Mesenchymal stem cell (in vitro differentiated cells and primary cell): ENCODE results near the gene CCDC97.

Experiments
- DNase-seq: peaks from one replicate; pipeline ENCODE4 v3.0.0-alpha.2; 2013
- H2AFZ ChIP-seq: one replicate; pipeline ENCODE4 v1.6.1; 2013; ENCODE audit warnings: low read depth, mild to moderate bottlenecking, control low read depth, inconsistent platforms, low read length, moderate library complexity
- H2AK5ac ChIP-seq: 2 replicates; pipeline ENCODE4 v1.6.1; 2013; ENCODE audit warnings: low read length, moderate library complexity, mild to moderate bottlenecking, inconsistent platforms; ENCODE audit not compliant: severe bottlenecking
- H2BK120ac ChIP-seq: one replicate; pipeline ENCODE4 v1.6.1; 2013; ENCODE audit warnings: low read depth, mild to moderate bottlenecking, inconsistent platforms, low read length, moderate library complexity
- H2BK12ac ChIP-seq, 2 experiments: one replicate each; pipeline ENCODE4 v1.6.1; 2013; ENCODE audit warnings: inconsistent platforms in 2 of 2, low read length in 2 of 2, mild to moderate bottlenecking in 2 of 2, moderate library complexity in 2 of 2, control low read depth in 1 of 2
- H2BK15ac ChIP-seq: one replicate; pipeline ENCODE4 v1.6.1; 2013; ENCODE audit warnings: mild to moderate bottlenecking, low read depth, inconsistent platforms; ENCODE audit not compliant: poor library complexity, severe bottlenecking
- H2BK5ac ChIP-seq: 2 replicates; pipeline ENCODE4 v1.6.1; 2013; ENCODE audit warnings: low read depth, mild to moderate bottlenecking, low read length, control low read depth, inconsistent platforms; ENCODE audit not compliant: poor library complexity, severe bottlenecking
- H3K14ac ChIP-seq, 2 experiments: one replicate each; pipeline ENCODE4 v1.6.1; 2013; ENCODE audit warnings: inconsistent platforms in 2 of 2, low read length in 2 of 2, control low read depth in 1 of 2, mild to moderate bottlenecking in 1 of 2, moderate library complexity in 1 of 2
- H3K18ac ChIP-seq, 2 experiments: one replicate each; pipeline ENCODE4 v1.6.1; 2013; ENCODE audit warnings: inconsistent platforms in 2 of 2, low read length in 2 of 2, control low read depth in 1 of 2, low read depth in 1 of 2, mild to moderate bottlenecking in 1 of 2
- H3K23ac ChIP-seq, 2 experiments: one replicate each; pipeline ENCODE4 v1.6.1; 2013; ENCODE audit warnings: inconsistent platforms in 2 of 2, low read length in 2 of 2, mild to moderate bottlenecking in 2 of 2, moderate library complexity in 2 of 2, control low read depth in 1 of 2
- H3K27ac ChIP-seq: 2 replicates; pipeline ENCODE4 v1.5.1; 2013; ENCODE audit warnings: mild to moderate bottlenecking, moderate library complexity, low read length, control low read depth, inconsistent platforms; ENCODE audit not compliant: poor library complexity, severe bottlenecking
- H3K27me3 ChIP-seq, 2 experiments: 2 replicates each; pipeline versions ENCODE4 v1.6.1 to v1.7.0; 2013; ENCODE audit warnings: low read length in 2 of 2, mild to moderate bottlenecking in 2 of 2, moderate library complexity in 2 of 2, control low read depth in 1 of 2, inconsistent platforms in 1 of 2; ENCODE audit not compliant: control insufficient read depth in 1 of 2, insufficient read depth in 1 of 2
- H3K36me3 ChIP-seq, 2 experiments: 2 replicates each; pipeline versions ENCODE4 v1.6.1 to v1.7.0; 2013; ENCODE audit warnings: low read length in 2 of 2, control low read depth in 1 of 2, inconsistent platforms in 1 of 2, low read depth in 1 of 2, mild to moderate bottlenecking in 1 of 2; ENCODE audit not compliant: insufficient read depth in 2 of 2, control insufficient read depth in 1 of 2
- H3K4ac ChIP-seq, 2 experiments: one replicate each; pipeline ENCODE4 v1.6.1; 2013; ENCODE audit warnings: inconsistent platforms in 2 of 2, low read length in 2 of 2, mild to moderate bottlenecking in 2 of 2, moderate library complexity in 2 of 2, control low read depth in 1 of 2, low read depth in 1 of 2
- H3K4me1 ChIP-seq: 2 replicates; pipeline ENCODE4 v1.6.1; 2013; ENCODE audit warnings: low read depth, low read length, control low read depth; ENCODE audit not compliant: control insufficient read depth, insufficient read depth
- H3K4me2 ChIP-seq: 2 replicates; pipeline ENCODE4 v1.6.1; 2013; ENCODE audit warnings: low read length, mild to moderate bottlenecking, inconsistent platforms; ENCODE audit not compliant: poor library complexity, severe bottlenecking
- H3K4me3 ChIP-seq, 2 experiments: 2 replicates each; pipeline versions ENCODE4 v1.5.1 to v1.7.0; 2013; ENCODE audit warnings: low read length in 2 of 2, mild to moderate bottlenecking in 2 of 2, control low read depth in 1 of 2, low read depth in 1 of 2; ENCODE audit not compliant: insufficient read depth in 1 of 2
- H3K79me1 ChIP-seq: replicated peaks from 2 replicates; pipeline ENCODE4 v1.6.1; 2013; ENCODE audit warnings: mild to moderate bottlenecking, control low read depth, low read length, inconsistent platforms; ENCODE audit not compliant: poor library complexity, severe bottlenecking
- H3K9ac ChIP-seq: 2 replicates; pipeline ENCODE4 v1.7.0; 2013; ENCODE audit warnings: mild to moderate bottlenecking, low read length, moderate library complexity
- H3K9me3 ChIP-seq: 2 replicates; pipeline ENCODE4 v1.7.0; 2013; ENCODE audit warnings: mild to moderate bottlenecking, low read length; ENCODE audit not compliant: control insufficient read depth
- H4K8ac ChIP-seq: one replicate; pipeline ENCODE4 v1.6.1; 2013; ENCODE audit warnings: inconsistent platforms, mild to moderate bottlenecking, low read length, moderate library complexity
- H4K91ac ChIP-seq: one replicate; pipeline ENCODE4 v1.6.1; 2013; ENCODE audit warnings: mild to moderate bottlenecking, low read length, inconsistent platforms
- WGBS: methylation state at CpG from one replicate; pipeline ENCODE4 v1.1.7; 2013; ENCODE audit warnings: mixed read lengths; 5-methylcytosine and 5-hydroxymethylcytosine counted together

The CCDC97 gene

GRCh38 chr19:41302624-41303351, 7.2 kb upstream of the CCDC97 start:
- WGBS, result 97% methylated on average over 18 of the region's 21 CpGs
- Histone ChIP-seq H3K36me3 (peaks cover 76 to 92% of the 10 kb centered on the region in 2 experiments), H3K79me1 (peaks cover 38% of the 10 kb centered on the region)

GRCh38 chr19:41303954-41304353, 6.0 kb upstream of the CCDC97 start:
- no peak overlapping the region for H3K4ac ChIP-seq
- no peak overlapping the region for H3K23ac ChIP-seq
- H3K9me3 ChIP-seq, result no peaks in the 10 kb centered on the region
- no peak overlapping the region for H2BK5ac ChIP-seq
- no peak overlapping the region for H3K4me3 ChIP-seq
- no peak overlapping the region for H3K9ac ChIP-seq
- H3K36me3 ChIP-seq, result peaks cover 72 to 85% of the 10 kb centered on the region in 2 experiments
- peaks cover 38% of the 10 kb centered on the region for H3K79me1 ChIP-seq
- no peak overlapping the region for H3K27ac ChIP-seq
- H3K4me2 ChIP-seq, result no peak overlapping the region
- no peak overlapping the region for H4K91ac ChIP-seq
- no peak overlapping the region for H2AFZ ChIP-seq
- H4K8ac ChIP-seq, result no peak overlapping the region
- 100% methylated on average over 9 of the region's 14 CpGs for WGBS
- H2AK5ac ChIP-seq, result no peak overlapping the region
- H2BK120ac ChIP-seq, result no peak overlapping the region
- H2BK15ac ChIP-seq, result peak overlapping the region; percentile 71
- no peaks in the 10 kb centered on the region for H3K27me3 ChIP-seq
- no peak overlapping the region for H3K18ac ChIP-seq
- no peak overlapping the region for H3K14ac ChIP-seq
- DNase-seq, result no peak
- peaks cover 19% of the 10 kb centered on the region for H3K4me1 ChIP-seq
- H2BK12ac ChIP-seq, result no peak overlapping the region

More at GRCh38 chr19:41302624-41303351, 7.2 kb upstream of the CCDC97 start:
- Histone ChIP-seq H3K4me1 (peaks cover 19% of the 10 kb centered on the region), H3K4me2 (no peak overlapping the region), H3K27ac (no peak overlapping the region), H2AK5ac (no peak overlapping the region), H3K4me3 (no peak overlapping the region), H2BK12ac (no peak overlapping the region), H2BK15ac (no peak overlapping the region), H3K4ac (no peak overlapping the region), H2AFZ (no peak overlapping the region), H2BK5ac (no peak overlapping the region), H3K9ac (no peak overlapping the region), H2BK120ac (no peak overlapping the region), H4K8ac (no peak overlapping the region), H4K91ac (no peak overlapping the region), H3K14ac (no peak overlapping the region), H3K9me3 (no peaks in the 10 kb centered on the region), H3K18ac (no peak overlapping the region), H3K27me3 (no peaks in the 10 kb centered on the region), H3K23ac (no peak overlapping the region)
- DNase-seq, result no peak

- no peaks in the 10 kb centered on the region for H3K27me3 ChIP-seq
- no peak overlapping the region for H4K91ac ChIP-seq
- over 99% methylated on average over 4 of the region's 4 CpGs for WGBS
- no peak overlapping the region for H3K4me3 ChIP-seq
- no peak overlapping the region for H3K23ac ChIP-seq
- peaks cover 16% of the 10 kb centered on the region for H3K4me1 ChIP-seq
- H3K9ac ChIP-seq, result no peak overlapping the region
- H3K18ac ChIP-seq, result no peak overlapping the region
- H3K36me3 ChIP-seq, result peaks cover 67 to 81% of the 10 kb centered on the region in 2 experiments
- H2BK5ac ChIP-seq, result no peak overlapping the region
- no peak overlapping the region for H4K8ac ChIP-seq
- H3K27ac ChIP-seq, result no peak overlapping the region
- no peaks in the 10 kb centered on the region for H3K9me3 ChIP-seq
- DNase-seq, result no peak
- H3K4me2 ChIP-seq, result no peak overlapping the region
- no peak overlapping the region for H2AFZ ChIP-seq
- no peak overlapping the region for H3K14ac ChIP-seq
- H2BK120ac ChIP-seq, result no peak overlapping the region
- peaks cover 41% of the 10 kb centered on the region for H3K79me1 ChIP-seq
- no peak overlapping the region for H2BK12ac ChIP-seq
- no peak overlapping the region for H2BK15ac ChIP-seq
- H3K4ac ChIP-seq, result no peak overlapping the region
- no peak overlapping the region for H2AK5ac ChIP-seq
Observed at GRCh38 chr19:41304706-41305483, 5.1 kb upstream of the CCDC97 start.
